Measurements from ENCODE around the gene ABAT. TPM values are rescaled to one million over a fixed set of nuclear protein-coding genes. Genes with fewer than 3 reads are reported as not detected.

The ABAT gene
- total and polyA plus RNA-seq, 4 donors = 88.3 to 286 (median 191) TPM

Small RNAs within 50 kb of the gene (small RNA-seq; reads per million reads assigned to genes)
- gene AC007224.1 (ENCODE audit: low replicate concordance) (not detected), gene RN7SL743P (ENCODE audit: low replicate concordance) (not detected), gene RNU7-63P (ENCODE audit: low replicate concordance) (not detected)

Other genes starting within 250 kb of the ABAT start
- gene TMEM114, start 84.1 kb upstream of the ABAT start, total RNA-seq = under 1 TPM; 0.28 to 0.79 TPM
- gene TMEM114, start 84.1 kb upstream of the ABAT start, polyA plus RNA-seq (ENCODE audit: insufficient read length in 2 of 2) = 1 to 10 TPM; 4.2 to 5.8 TPM
- gene METTL22, start 52.9 kb upstream of the ABAT start, total RNA-seq = 10 to 100 TPM; 14.2 to 20.5 TPM
- gene METTL22, start 52.9 kb upstream of the ABAT start, polyA plus RNA-seq (ENCODE audit: insufficient read length in 2 of 2) = 10 to 100 TPM; 21.8 to 31.2 TPM
- 1 to 10 TPM; 7.6 to 8.4 TPM for gene TMEM186, start 123.0 kb downstream of the ABAT start, total RNA-seq
- gene TMEM186, start 123.0 kb downstream of the ABAT start, polyA plus RNA-seq (ENCODE audit: insufficient read length in 2 of 2) = 10 to 100 TPM; 11.2 to 14.2 TPM
- gene PMM2, start 123.2 kb downstream of the ABAT start, total RNA-seq = 10 to 100 TPM; 14.0 to 20.7 TPM
- gene PMM2, start 123.2 kb downstream of the ABAT start, polyA plus RNA-seq (ENCODE audit: insufficient read length in 2 of 2) = 10 to 100 TPM in 1 of 2 donors, 1 to 10 TPM in 1; 8.5 to 15.4 TPM
- gene CARHSP1, start 194.4 kb downstream of the ABAT start, total RNA-seq = 10 to 100 TPM; 42.0 to 95.8 TPM
- 10 to 100 TPM; 68.9 to 81.3 TPM for gene CARHSP1, start 194.4 kb downstream of the ABAT start, polyA plus RNA-seq (ENCODE audit: insufficient read length in 2 of 2)
- not detected for gene LITAFD, start 207.7 kb downstream of the ABAT start, total RNA-seq
- gene LITAFD, start 207.7 kb downstream of the ABAT start, polyA plus RNA-seq (ENCODE audit: insufficient read length in 2 of 2) = under 1 TPM in 1 of 2 donors, not detected in 1; 0.33 TPM

Measured in spinal cord (tissue), 4 donors.